SK-N-MC (cell line): Measurements from ENCODE around the gene MICOS13.

ENCODE experiments used
- EZH2 ChIP-seq: fragments of 200-600 bp; sonication (generic); IDR thresholded peaks from one replicate; pipeline ENCODE4 v1.6.1; 2017; ENCODE audit warnings: antibody characterized with exemption
- FOXP2 ChIP-seq: optimal IDR thresholded peaks from 2 replicates; pipeline ENCODE3; 2011; ENCODE audit warnings: mild to moderate bottlenecking, moderate library complexity; ENCODE audit not compliant: insufficient read depth; ENCODE audit errors: extremely low read length, control extremely low read depth
- POLR2AphosphoS5 ChIP-seq: IDR thresholded peaks from 2 replicates; pipeline ENCODE4 v1.6.1; 2012; ENCODE audit warnings: mild to moderate bottlenecking, low read depth, low read length, borderline replicate concordance

- TF ChIP-seq EZH2 (no peak), POLR2AphosphoS5 (no peak), FOXP2 (no peak)
These were observed 51.3 kb downstream of the MICOS13 start for GRCh38 chr19:5628919-5629481.
